ENCODE measurements around the gene SLC49A4.

The SLC49A4 gene

GRCh38 chr3:122862381-122862780, 67.5 kb downstream of the SLC49A4 start:
- DNase-seq = no peak

GRCh38 chr3:122864498-122864897, 69.6 kb downstream of the SLC49A4 start:
- DNase-seq = no peak

GRCh38 chr3:122868322-122868721, 73.5 kb downstream of the SLC49A4 start:
- no peak for DNase-seq

GRCh38 chr3:122873741-122874515, 79.1 kb downstream of the SLC49A4 start:
- no peak for DNase-seq

GRCh38 chr3:122875547-122876127, 80.8 kb downstream of the SLC49A4 start:
- no peak for DNase-seq

- DNase-seq = no peak
These were observed 85.3 kb downstream of the SLC49A4 start for GRCh38 chr3:122880173-122880572.

- DNase-seq = no peak
These were observed 85.8 kb downstream of the SLC49A4 start for GRCh38 chr3:122880624-122881023.

GRCh38 chr3:122882361-122882947, 87.6 kb downstream of the SLC49A4 start:
- no peak for DNase-seq

GRCh38 chr3:122886251-122886650, 91.4 kb downstream of the SLC49A4 start:
- no peak for DNase-seq

GRCh38 chr3:122886946-122887345, 92.1 kb downstream of the SLC49A4 start:
- no peak for DNase-seq

- no peak for DNase-seq
These were observed 95.3 kb downstream of the SLC49A4 start for GRCh38 chr3:122890077-122890719.

- DNase-seq = no peak
These were observed 95.9 kb downstream of the SLC49A4 start for GRCh38 chr3:122890720-122891220.

- no peak for DNase-seq
These were observed 97.5 kb downstream of the SLC49A4 start for GRCh38 chr3:122892118-122892960.

GRCh38 chr3:122893282-122893681, 98.4 kb downstream of the SLC49A4 start:
- DNase-seq = no peak

GRCh38 chr3:122893754-122894668, 99.1 kb downstream of the SLC49A4 start:
- DNase-seq = no peak

- DNase-seq = no peak
These were observed 103.4 kb downstream of the SLC49A4 start for GRCh38 chr3:122898298-122898697.

- no peak for DNase-seq
These were observed 107.5 kb downstream of the SLC49A4 start for GRCh38 chr3:122902326-122902725.

- DNase-seq = no peak
These were observed 108.3 kb downstream of the SLC49A4 start for GRCh38 chr3:122903171-122903570.

- DNase-seq = no peak
These were observed 112.6 kb downstream of the SLC49A4 start for GRCh38 chr3:122907471-122907870.

- DNase-seq = no peak
These were observed 113.4 kb downstream of the SLC49A4 start for GRCh38 chr3:122908251-122908650.

GRCh38 chr3:122911901-122912300, 117.0 kb downstream of the SLC49A4 start:
- DNase-seq = no peak
